Upper lobe of left lung (tissue), 4 donors: ENCODE measurements around the gene MED27.

Experiments
- CTCF ChIP-seq, 6 experiments: fragments of 450-650 bp in 4 of 6; fragments of 200-600 bp in 2 of 6; sonication (generic) in 2 of 6; IDR thresholded peaks; one replicate each; pipeline ENCODE4 v1.5.1; 2016 to 2019; ENCODE audit warnings: antibody characterized with exemption in 6 of 6
- EP300 ChIP-seq, 4 donors: sonication (generic); formaldehyde crosslinking; IDR thresholded peaks; one replicate each; pipeline ENCODE4 v1.5.1; 2017; ENCODE audit warnings: antibody characterized with exemption in 4 of 4, control low read depth in 2 of 4
- POLR2A ChIP-seq, 4 donors: fragments of 450-650 bp; IDR thresholded peaks; one replicate each; pipeline ENCODE4 v1.5.1; 2016 to 2017; ENCODE audit warnings: antibody characterized with exemption in 4 of 4, mild to moderate bottlenecking in 2 of 4

GRCh38 chr9:132082188-132082587 lies 2.5 kb upstream of the MED27 start:
- TF ChIP-seq POLR2A (IDR thresholded peaks at IDR 0.05) (no peak), CTCF (IDR thresholded peaks at IDR 0.05) (no peak), EP300 (IDR thresholded peaks at IDR 0.05) (no peak)
